ENCODE results near the gene BAZ2B.

DNA sequence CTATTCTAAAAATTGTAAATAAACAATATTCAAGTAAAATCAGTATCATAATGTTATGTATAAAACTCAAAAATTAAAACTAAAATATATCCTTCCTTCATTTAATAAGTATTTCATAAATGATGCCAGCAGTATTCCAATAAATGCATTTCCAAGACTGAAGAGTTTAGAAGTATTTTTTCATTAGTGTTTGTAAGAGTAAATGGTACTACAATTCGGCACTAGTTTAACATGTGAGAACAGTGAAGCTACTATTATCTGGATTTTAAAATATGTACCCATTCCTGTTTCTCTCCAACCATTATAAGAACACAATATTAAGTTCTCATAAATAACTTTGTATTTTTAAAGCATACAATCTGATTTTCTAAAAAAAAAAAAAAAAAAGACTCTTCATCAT lies 3.3 kb downstream of the BAZ2B start:
- TF ChIP-seq CTCF (conservative IDR thresholded peaks at IDR 0.05; ENCODE audit: low read length) (no peak), EZH2phosphoT487 (IDR thresholded peaks at IDR 0.05; ENCODE audit: borderline replicate concordance) (no peak)

All from Loucy (cell line).